ENCODE results near the gene DPP8.
A peak's percentile ranks its signal among the peaks of the same experiment; 100 is the strongest.

The DPP8 gene

DNA sequence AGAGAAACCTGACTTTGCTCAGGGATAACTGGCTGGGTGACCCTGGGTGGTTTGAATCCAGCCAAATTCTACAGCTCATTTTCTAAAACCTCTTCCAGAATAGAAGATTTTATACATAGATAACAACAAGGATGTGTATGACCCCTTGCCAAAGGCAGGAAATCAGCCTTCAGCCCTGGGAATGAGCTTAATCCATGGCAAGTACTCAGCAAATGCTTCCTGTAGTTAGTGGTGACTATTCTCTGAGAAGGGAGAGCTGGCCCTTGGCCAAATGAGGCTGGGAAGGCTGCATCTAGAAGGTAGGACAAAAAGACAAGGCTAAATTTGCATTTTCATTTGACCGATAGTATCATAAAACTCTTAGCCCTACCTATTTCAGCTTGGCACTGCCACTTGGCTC lies 8.1 kb upstream of the DPP8 start:
- H3K4me3 ChIP-seq (ENCODE audit: low read length): no peak overlapping the region
- peak; percentile 58 for DNase-seq (ENCODE audit: low read depth)

DNA sequence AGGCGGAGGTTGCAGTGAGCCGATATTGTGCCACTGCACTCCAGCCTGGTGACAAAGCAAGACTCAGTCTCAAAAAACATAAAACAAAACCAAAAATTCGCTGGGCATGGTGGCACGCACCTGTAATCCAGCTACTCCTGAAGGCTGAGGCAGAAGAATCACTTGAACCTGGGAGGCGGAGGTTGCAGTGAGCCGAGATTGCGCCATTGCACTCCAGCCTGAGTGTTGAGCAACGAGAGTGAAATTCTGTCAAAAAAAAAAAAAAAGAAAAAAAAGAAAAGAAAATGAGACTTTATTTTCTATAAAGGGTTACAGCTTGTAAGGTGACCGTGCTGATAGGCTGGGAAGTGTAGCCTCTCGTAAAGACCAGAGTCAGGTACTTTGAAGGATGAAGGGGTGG lies 6.7 kb upstream of the DPP8 start:
- no peak overlapping the region for H3K4me3 ChIP-seq (ENCODE audit: low read length)
- no peak for DNase-seq (ENCODE audit: low read depth)
- TF ChIP-seq CTCF (IDR thresholded peaks at IDR 0.05; ENCODE audit: insufficient read depth, low read depth, low read length, missing control alignments): no peak

More for the DNA sequence above, 8.1 kb upstream of the DPP8 start:
- TF ChIP-seq CTCF (IDR thresholded peaks at IDR 0.05; ENCODE audit: insufficient read depth, low read depth, low read length, missing control alignments): no peak

DNA sequence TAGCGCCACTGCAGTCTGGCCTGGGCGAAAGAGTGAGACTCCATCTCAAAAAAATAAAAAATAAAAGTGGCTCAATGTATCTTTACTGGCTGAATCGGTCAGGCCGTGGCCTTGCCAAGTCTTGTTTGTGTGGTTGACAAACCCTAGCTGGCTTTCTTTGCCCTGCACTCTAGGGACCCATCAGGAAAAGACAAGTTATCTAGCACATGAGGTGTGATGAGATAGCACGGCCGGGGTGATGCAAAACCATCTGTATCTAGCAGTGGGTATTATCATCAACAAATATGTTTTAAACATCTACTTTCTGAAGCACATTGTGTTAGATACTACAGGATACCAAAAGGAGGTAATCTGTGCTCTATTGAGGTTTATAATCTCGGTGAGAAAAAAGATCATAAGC lies 3.9 kb upstream of the DPP8 start:
- no peak overlapping the region for H3K4me3 ChIP-seq (ENCODE audit: low read length)
- TF ChIP-seq CTCF (IDR thresholded peaks at IDR 0.05; ENCODE audit: insufficient read depth, low read depth, low read length, missing control alignments): no peak
- no peak for DNase-seq (ENCODE audit: low read depth)

DNA sequence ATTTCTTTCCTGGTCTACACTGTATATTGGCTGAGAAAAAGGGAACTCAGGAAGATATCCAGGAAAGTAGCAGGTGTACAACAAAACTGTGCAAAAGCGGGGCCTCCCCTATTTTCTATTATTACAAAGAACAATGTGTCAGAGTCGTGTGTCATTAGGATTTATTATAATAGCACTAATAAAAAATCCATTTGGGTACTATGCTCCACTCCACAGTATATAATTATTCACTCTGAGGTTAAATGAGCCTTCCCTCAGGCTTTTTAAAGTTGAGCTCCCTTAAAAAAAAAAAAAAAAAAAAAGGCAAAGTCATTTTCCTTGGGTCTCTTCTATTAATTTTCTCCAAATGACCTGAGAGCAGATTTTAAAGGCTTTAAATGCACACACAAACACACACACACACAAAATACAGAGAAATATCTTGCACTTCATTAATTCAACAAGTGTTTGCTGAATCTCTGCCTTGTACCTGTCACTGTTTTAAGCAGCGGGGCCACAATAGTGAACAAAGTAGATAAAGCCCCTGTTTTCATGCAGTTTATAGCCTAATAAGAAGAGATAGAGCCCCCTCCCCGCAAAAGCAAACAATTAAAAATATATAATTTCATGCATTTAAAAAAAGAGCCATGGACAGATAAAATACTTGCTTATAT lies 1.3 kb upstream of the DPP8 start:
- no peak for DNase-seq (ENCODE audit: low read depth)
- TF ChIP-seq CTCF (IDR thresholded peaks at IDR 0.05; ENCODE audit: insufficient read depth, low read depth, low read length, missing control alignments): no peak
- H3K4me3 ChIP-seq (ENCODE audit: low read length): no peak overlapping the region

DNA sequence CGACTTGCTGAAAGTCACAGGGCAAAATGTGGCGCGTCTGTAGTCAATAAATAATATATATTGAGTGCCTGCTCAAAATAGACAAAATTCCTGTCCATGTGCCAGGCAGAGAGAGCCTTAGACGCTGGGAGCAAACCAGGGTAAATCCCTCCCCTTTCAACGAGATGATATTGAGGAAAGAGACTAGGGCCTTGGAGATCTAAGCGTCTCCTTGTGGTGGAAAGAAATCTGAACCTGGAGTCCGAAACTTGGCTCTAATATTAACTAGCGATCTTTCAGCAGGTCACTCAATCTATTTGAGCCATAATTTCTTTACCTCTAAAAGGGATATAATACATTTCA lies 348 bp upstream of the DPP8 start:
- DNase-seq (ENCODE audit: low read depth): no peak
- peak overlapping the region; percentile 99 for H3K4me3 ChIP-seq (ENCODE audit: low read length)
- no peak for TF ChIP-seq CTCF (IDR thresholded peaks at IDR 0.05; ENCODE audit: insufficient read depth, low read depth, low read length, missing control alignments)

- DNase-seq (ENCODE audit: low read depth): no peak
- H3K4me3 ChIP-seq (ENCODE audit: low read length): no peak overlapping the region
- no peak for TF ChIP-seq CTCF (IDR thresholded peaks at IDR 0.05; ENCODE audit: insufficient read depth, low read depth, low read length, missing control alignments)
Measured at GRCh38 chr15:65512807-65513416, 4.6 kb downstream of the DPP8 start.

- DNase-seq (ENCODE audit: low read depth): no peak
- H3K4me3 ChIP-seq (ENCODE audit: low read length): no peak overlapping the region
- TF ChIP-seq CTCF (IDR thresholded peaks at IDR 0.05; ENCODE audit: insufficient read depth, low read depth, low read length, missing control alignments): no peak
Measured at GRCh38 chr15:65512189-65512588, 5.3 kb downstream of the DPP8 start.

Data from epithelial cell of esophagus (primary cell).